ENCODE results near the gene RELN.

DNA sequence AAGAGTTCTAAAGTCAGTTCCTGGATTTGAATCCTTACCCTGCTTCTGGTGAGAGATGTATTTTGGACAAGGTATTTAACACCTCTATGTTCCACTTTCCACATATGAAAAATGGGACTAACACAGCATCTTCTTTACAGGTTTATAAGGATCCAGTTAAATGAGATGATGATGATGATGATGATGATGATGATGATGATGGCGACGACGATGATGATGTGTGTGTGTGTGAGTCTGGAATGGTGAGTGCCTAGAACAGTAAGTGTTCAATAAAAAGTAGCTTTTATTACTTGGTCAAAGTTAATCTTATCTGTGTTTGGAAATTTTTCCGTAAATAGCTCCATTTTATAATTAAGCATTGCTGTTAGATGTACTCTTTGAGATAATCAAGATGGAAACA, 295.2 kb downstream of the RELN start:
- TF ChIP-seq CTCF (IDR thresholded peaks at IDR 0.05) (no peak), ZFX (IDR thresholded peaks at IDR 0.05; ENCODE audit: borderline replicate concordance) (no peak)

Data from 22Rv1 (cell line).